ENCODE results near the gene EFL1. TPM values are rescaled to one million over a fixed set of nuclear protein-coding genes. Genes with fewer than 3 reads are reported as not detected.

EFL1 gene
- polyA plus RNA-seq, 1 donor: 21.7 TPM

- DNase-seq: no peak
Measured at GRCh38 chr15:82159922-82160321, 102.6 kb downstream of the EFL1 start.

GRCh38 chr15:82158811-82159210 lies 103.7 kb downstream of the EFL1 start:
- no peak for DNase-seq

- no peak for DNase-seq
Measured at GRCh38 chr15:82150645-82151044, 111.9 kb downstream of the EFL1 start.

GRCh38 chr15:82146990-82147461 lies 115.5 kb downstream of the EFL1 start:
- no peak for DNase-seq

GRCh38 chr15:82146576-82146975 lies 116.0 kb downstream of the EFL1 start:
- DNase-seq: no peak

- DNase-seq: no peak
Measured at GRCh38 chr15:82143390-82144385, 118.8 kb downstream of the EFL1 start.

- no peak for DNase-seq
Measured at GRCh38 chr15:82140886-82141285, 121.6 kb downstream of the EFL1 start.

- DNase-seq: peak; percentile 65
Measured at GRCh38 chr15:82139823-82140268, 122.7 kb downstream of the EFL1 start.

GRCh38 chr15:82138306-82138705 lies 124.2 kb downstream of the EFL1 start:
- DNase-seq: no peak

GRCh38 chr15:82137261-82137660 lies 125.3 kb downstream of the EFL1 start:
- DNase-seq: no peak

GRCh38 chr15:82136120-82136519 lies 126.4 kb downstream of the EFL1 start:
- no peak for DNase-seq

- DNase-seq: no peak
Measured at GRCh38 chr15:82135638-82136037, 126.9 kb downstream of the EFL1 start.

GRCh38 chr15:82134461-82134860 lies 128.1 kb downstream of the EFL1 start:
- DNase-seq: no peak

GRCh38 chr15:82133251-82133650 lies 129.3 kb downstream of the EFL1 start:
- DNase-seq: no peak

- no peak for DNase-seq
Measured at GRCh38 chr15:82132742-82133141, 129.8 kb downstream of the EFL1 start.

GRCh38 chr15:82132096-82132495 lies 130.4 kb downstream of the EFL1 start:
- no peak for DNase-seq

GRCh38 chr15:82130248-82130647 lies 132.3 kb downstream of the EFL1 start:
- no peak for DNase-seq

GRCh38 chr15:82129761-82130160 lies 132.8 kb downstream of the EFL1 start:
- DNase-seq: peak; percentile 38

GRCh38 chr15:82129149-82129692 lies 133.3 kb downstream of the EFL1 start:
- no peak for DNase-seq

- no peak for DNase-seq
Measured at GRCh38 chr15:82128401-82129148, 134.0 kb downstream of the EFL1 start.

GRCh38 chr15:82127581-82127980 lies 135.0 kb downstream of the EFL1 start:
- no peak for DNase-seq

GRCh38 chr15:82126346-82126745 lies 136.2 kb downstream of the EFL1 start:
- no peak for DNase-seq

All from left kidney (tissue), 2 donors.